HepG2 (cell line): ENCODE results near the gene ITPR1. TPM values are rescaled to one million over a fixed set of nuclear protein-coding genes. Genes with fewer than 3 reads are reported as not detected.

ENCODE experiments used
- AHR ChIP-seq: IDR thresholded peaks from 2 replicates; pipeline ENCODE4 v1.6.1; 2018; ENCODE audit warnings: missing genetic modification reagents, missing compliant biosample characterization
- ATRX ChIP-seq: sonication (generic); formaldehyde crosslinking; IDR thresholded peaks from 2 replicates; pipeline ENCODE4 v1.4.0; 2020; ENCODE audit warnings: missing genetic modification reagents, borderline replicate concordance
- CEBPB ChIP-seq: IDR thresholded peaks from 2 replicates; pipeline ENCODE4 v1.6.1; 2011; ENCODE audit warnings: low read depth, low read length, improper control_type of control experiment, borderline replicate concordance
- EZH2 ChIP-seq: conservative IDR thresholded peaks from 2 replicates; pipeline ENCODE4 v1.6.1; 2012; ENCODE audit warnings: mild to moderate bottlenecking, low read depth, low read length, moderate library complexity
- MIER2 ChIP-seq: IDR thresholded peaks from 2 replicates; pipeline ENCODE4 v1.6.1; 2016; ENCODE audit warnings: missing biosample characterization, missing genetic modification reagents
- MTA3 ChIP-seq: sonication (generic); formaldehyde crosslinking; IDR thresholded peaks from 2 replicates; pipeline ENCODE4 v1.4.0; 2020; ENCODE audit warnings: missing genetic modification reagents
- NR2C2 ChIP-seq: sonication (generic); formaldehyde crosslinking; IDR thresholded peaks from 2 replicates; pipeline ENCODE4 v1.4.0; 2020; ENCODE audit warnings: missing genetic modification reagents, mild to moderate bottlenecking, moderate library complexity, borderline replicate concordance
- SNAI1 ChIP-seq: sonication (generic); formaldehyde crosslinking; IDR thresholded peaks from 2 replicates; pipeline ENCODE4 v1.5.0; 2020; ENCODE audit warnings: mild to moderate bottlenecking, missing genetic modification reagents, borderline replicate concordance
- ZNF121 ChIP-seq: sonication (generic); formaldehyde crosslinking; IDR thresholded peaks from 2 replicates; pipeline ENCODE4 v1.5.0; 2020; ENCODE audit warnings: mild to moderate bottlenecking, missing genetic modification reagents
- ZNF17 ChIP-seq: sonication (generic); formaldehyde crosslinking; IDR thresholded peaks from 2 replicates; pipeline ENCODE4 v1.5.0; 2020; ENCODE audit warnings: mild to moderate bottlenecking, missing genetic modification reagents
- ZNF282 ChIP-seq: fragments of 450-650 bp; IDR thresholded peaks from 2 replicates; pipeline ENCODE4 v1.6.1; 2018; ENCODE audit not compliant: partially characterized antibody
- ZNF333 ChIP-seq: sonication (generic); formaldehyde crosslinking; IDR thresholded peaks from 2 replicates; pipeline ENCODE4 v1.4.0; 2020; ENCODE audit warnings: mild to moderate bottlenecking, missing genetic modification reagents, borderline replicate concordance
- ZNF678 ChIP-seq: sonication (generic); formaldehyde crosslinking; IDR thresholded peaks from 2 replicates; pipeline ENCODE4 v1.4.0; 2020; ENCODE audit warnings: mild to moderate bottlenecking, missing genetic modification reagents
- ZNF790 ChIP-seq: sonication (generic); formaldehyde crosslinking; IDR thresholded peaks from 2 replicates; pipeline ENCODE4 v1.8.0; 2022; ENCODE audit warnings: missing genetic modification reagents, mild to moderate bottlenecking, borderline replicate concordance
- polyA plus RNA-seq, 8 experiments: library from polyadenylated mRNA; depleted of rRNA in 3 of 8; stranded (reverse) in 7 of 8; unstranded in 1 of 8; fragments of >200 nt; fragmentation: Illumina TruSeq in 4 of 8; extraction: Trizol in 4 of 8; gene quantifications; 2 replicates each; pipeline versions ENCODE4 v1.2.1 to v1.2.3, GENCODE V29; 2011 to 2016; ENCODE audit warnings: low read depth in 4 of 8, missing spikeins in 1 of 8, mixed read lengths in 1 of 8; ENCODE audit not compliant: insufficient read depth in 1 of 8
- total RNA-seq, 5 experiments: library from RNA; depleted of rRNA; stranded (reverse); fragments of >200 nt; fragmentation: Illumina TruSeq; extraction: Trizol; gene quantifications; 2 replicates each; pipeline ENCODE4 v1.2.3, GENCODE V29; 2016; ENCODE audit warnings: low read depth in 1 of 5
- TF ChIP-seq, protein P1 (sequence below): sonication (generic); formaldehyde crosslinking; IDR thresholded peaks from 2 replicates; pipeline ENCODE4 v1.4.0; 2020; ENCODE audit warnings: missing genetic modification reagents, borderline replicate concordance
- TF ChIP-seq, protein P2 (sequence below): sonication (generic); formaldehyde crosslinking; IDR thresholded peaks from 2 replicates; pipeline ENCODE4 v1.4.0; 2020; ENCODE audit warnings: mild to moderate bottlenecking, missing genetic modification reagents
- TF ChIP-seq, protein P3 (sequence below): sonication (generic); formaldehyde crosslinking; IDR thresholded peaks from 2 replicates; pipeline ENCODE4 v1.5.0; 2020; ENCODE audit warnings: missing genetic modification reagents
- TF ChIP-seq, protein P4 (sequence below): sonication (generic); formaldehyde crosslinking; conservative IDR thresholded peaks from 2 replicates; pipeline ENCODE4 v1.8.0; 2022; ENCODE audit warnings: mild to moderate bottlenecking, moderate library complexity, missing genetic modification reagents
- TF ChIP-seq, protein P5 (sequence below): sonication (generic); formaldehyde crosslinking; conservative IDR thresholded peaks from 2 replicates; pipeline ENCODE4 v1.4.0; 2020; ENCODE audit warnings: missing genetic modification reagents

ITPR1 gene
- total and polyA plus RNA-seq, 2 of the 13 experiments (the other 11 are each of a cell fraction or from before 2014, with no cell fraction given) = 10.0 to 11.4 TPM

DNA sequence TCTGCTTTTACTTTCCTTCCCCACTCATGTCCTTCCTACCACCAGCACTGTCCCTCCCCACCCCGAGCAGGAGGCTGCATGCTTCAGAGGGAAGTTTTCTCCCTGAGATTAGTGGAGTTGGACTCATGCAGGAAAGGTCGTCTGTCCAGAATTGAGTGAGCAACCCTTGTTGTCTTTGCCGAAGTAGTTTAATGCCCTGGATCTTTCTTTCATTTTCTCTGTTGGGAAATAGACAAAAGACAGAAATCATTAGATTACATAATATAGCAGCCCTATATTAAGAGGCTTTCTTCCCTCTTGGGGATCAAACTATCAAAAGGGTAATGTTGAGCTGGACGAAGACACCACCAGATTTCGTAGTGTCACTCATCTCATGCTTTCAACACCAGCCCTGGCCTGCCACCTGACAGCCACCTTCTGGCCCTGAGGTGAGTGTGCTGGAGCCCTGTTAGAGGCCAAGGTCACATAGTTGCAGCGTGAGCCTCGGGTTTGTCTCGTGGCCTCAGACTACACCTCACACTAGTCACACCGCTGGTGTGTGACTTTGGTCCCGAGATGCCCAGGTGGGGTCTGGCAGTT lies 231.0 kb downstream of the ITPR1 start (continued):
- TF ChIP-seq, protein P1, sequence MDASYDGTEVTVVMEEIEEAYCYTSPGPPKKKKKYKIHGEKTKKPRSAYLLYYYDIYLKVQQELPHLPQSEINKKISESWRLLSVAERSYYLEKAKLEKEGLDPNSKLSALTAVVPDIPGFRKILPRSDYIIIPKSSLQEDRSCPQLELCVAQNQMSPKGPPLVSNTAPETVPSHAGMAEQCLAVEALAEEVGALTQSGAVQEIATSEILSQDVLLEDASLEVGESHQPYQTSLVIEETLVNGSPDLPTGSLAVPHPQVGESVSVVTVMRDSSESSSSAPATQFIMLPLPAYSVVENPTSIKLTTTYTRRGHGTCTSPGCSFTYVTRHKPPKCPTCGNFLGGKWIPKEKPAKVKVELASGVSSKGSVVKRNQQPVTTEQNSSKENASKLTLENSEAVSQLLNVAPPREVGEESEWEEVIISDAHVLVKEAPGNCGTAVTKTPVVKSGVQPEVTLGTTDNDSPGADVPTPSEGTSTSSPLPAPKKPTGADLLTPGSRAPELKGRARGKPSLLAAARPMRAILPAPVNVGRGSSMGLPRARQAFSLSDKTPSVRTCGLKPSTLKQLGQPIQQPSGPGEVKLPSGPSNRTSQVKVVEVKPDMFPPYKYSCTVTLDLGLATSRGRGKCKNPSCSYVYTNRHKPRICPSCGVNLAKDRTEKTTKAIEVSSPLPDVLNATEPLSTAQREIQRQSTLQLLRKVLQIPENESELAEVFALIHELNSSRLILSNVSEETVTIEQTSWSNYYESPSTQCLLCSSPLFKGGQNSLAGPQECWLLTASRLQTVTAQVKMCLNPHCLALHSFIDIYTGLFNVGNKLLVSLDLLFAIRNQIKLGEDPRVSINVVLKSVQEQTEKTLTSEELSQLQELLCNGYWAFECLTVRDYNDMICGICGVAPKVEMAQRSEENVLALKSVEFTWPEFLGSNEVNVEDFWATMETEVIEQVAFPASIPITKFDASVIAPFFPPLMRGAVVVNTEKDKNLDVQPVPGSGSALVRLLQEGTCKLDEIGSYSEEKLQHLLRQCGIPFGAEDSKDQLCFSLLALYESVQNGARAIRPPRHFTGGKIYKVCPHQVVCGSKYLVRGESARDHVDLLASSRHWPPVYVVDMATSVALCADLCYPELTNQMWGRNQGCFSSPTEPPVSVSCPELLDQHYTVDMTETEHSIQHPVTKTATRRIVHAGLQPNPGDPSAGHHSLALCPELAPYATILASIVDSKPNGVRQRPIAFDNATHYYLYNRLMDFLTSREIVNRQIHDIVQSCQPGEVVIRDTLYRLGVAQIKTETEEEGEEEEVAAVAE (CRISPR knock-in tag) = no peak
- TF ChIP-seq SNAI1 (CRISPR knock-in tag) = no peak
- no peak for TF ChIP-seq ZNF790 (CRISPR knock-in tag)
- no peak for TF ChIP-seq ZNF121 (CRISPR knock-in tag)
- TF ChIP-seq, protein P2, sequence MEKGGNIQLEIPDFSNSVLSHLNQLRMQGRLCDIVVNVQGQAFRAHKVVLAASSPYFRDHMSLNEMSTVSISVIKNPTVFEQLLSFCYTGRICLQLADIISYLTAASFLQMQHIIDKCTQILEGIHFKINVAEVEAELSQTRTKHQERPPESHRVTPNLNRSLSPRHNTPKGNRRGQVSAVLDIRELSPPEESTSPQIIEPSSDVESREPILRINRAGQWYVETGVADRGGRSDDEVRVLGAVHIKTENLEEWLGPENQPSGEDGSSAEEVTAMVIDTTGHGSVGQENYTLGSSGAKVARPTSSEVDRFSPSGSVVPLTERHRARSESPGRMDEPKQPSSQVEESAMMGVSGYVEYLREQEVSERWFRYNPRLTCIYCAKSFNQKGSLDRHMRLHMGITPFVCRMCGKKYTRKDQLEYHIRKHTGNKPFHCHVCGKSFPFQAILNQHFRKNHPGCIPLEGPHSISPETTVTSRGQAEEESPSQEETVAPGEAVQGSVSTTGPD (CRISPR knock-in tag) = no peak
- no peak for TF ChIP-seq MIER2 (CRISPR knock-in tag)
- TF ChIP-seq MTA3 (CRISPR knock-in tag) = no peak
- no peak for TF ChIP-seq ZNF333
- no peak for TF ChIP-seq ZNF282
- TF ChIP-seq ZNF17 (CRISPR knock-in tag) = no peak
- TF ChIP-seq ZNF678 = no peak
- no peak for TF ChIP-seq ATRX (CRISPR knock-in tag)
- TF ChIP-seq, protein P3, sequence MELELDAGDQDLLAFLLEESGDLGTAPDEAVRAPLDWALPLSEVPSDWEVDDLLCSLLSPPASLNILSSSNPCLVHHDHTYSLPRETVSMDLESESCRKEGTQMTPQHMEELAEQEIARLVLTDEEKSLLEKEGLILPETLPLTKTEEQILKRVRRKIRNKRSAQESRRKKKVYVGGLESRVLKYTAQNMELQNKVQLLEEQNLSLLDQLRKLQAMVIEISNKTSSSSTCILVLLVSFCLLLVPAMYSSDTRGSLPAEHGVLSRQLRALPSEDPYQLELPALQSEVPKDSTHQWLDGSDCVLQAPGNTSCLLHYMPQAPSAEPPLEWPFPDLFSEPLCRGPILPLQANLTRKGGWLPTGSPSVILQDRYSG = no peak
- no peak for TF ChIP-seq CEBPB
- no peak for TF ChIP-seq AHR (CRISPR knock-in tag)
- TF ChIP-seq, protein P4, sequence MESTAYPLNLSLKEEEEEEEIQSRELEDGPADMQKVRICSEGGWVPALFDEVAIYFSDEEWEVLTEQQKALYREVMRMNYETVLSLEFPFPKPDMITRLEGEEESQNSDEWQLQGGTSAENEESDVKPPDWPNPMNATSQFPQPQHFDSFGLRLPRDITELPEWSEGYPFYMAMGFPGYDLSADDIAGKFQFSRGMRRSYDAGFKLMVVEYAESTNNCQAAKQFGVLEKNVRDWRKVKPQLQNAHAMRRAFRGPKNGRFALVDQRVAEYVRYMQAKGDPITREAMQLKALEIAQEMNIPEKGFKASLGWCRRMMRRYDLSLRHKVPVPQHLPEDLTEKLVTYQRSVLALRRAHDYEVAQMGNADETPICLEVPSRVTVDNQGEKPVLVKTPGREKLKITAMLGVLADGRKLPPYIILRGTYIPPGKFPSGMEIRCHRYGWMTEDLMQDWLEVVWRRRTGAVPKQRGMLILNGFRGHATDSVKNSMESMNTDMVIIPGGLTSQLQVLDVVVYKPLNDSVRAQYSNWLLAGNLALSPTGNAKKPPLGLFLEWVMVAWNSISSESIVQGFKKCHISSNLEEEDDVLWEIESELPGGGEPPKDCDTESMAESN (CRISPR knock-in tag) = no peak
- no peak for TF ChIP-seq EZH2
- no peak for TF ChIP-seq NR2C2 (CRISPR knock-in tag)
- TF ChIP-seq, protein P5, sequence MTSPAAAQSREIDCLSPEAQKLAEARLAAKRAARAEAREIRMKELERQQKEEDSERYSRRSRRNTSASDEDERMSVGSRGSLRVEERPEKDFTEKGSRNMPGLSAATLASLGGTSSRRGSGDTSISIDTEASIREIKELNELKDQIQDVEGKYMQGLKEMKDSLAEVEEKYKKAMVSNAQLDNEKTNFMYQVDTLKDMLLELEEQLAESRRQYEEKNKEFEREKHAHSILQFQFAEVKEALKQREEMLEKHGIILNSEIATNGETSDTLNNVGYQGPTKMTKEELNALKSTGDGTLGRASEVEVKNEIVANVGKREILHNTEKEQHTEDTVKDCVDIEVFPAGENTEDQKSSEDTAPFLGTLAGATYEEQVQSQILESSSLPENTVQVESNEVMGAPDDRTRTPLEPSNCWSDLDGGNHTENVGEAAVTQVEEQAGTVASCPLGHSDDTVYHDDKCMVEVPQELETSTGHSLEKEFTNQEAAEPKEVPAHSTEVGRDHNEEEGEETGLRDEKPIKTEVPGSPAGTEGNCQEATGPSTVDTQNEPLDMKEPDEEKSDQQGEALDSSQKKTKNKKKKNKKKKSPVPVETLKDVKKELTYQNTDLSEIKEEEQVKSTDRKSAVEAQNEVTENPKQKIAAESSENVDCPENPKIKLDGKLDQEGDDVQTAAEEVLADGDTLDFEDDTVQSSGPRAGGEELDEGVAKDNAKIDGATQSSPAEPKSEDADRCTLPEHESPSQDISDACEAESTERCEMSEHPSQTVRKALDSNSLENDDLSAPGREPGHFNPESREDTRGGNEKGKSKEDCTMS (CRISPR knock-in tag) = no peak
